NOMO-1 treated with DMSO at 0.1 percent for 48 hours (cell line): ENCODE measurements around the gene DOCK4.
A peak's percentile ranks its signal among the peaks of the same experiment; 100 is the strongest.

Experiments
- DNase-seq: peaks from one replicate; lab custom pipeline; 2025; ENCODE audit not compliant: unreplicated experiment; lab: John Stamatoyannopoulos, UW

DOCK4 gene

GRCh38 chr7:112084520-112084971, 121.7 kb downstream of the DOCK4 start:
- peak; percentile 1 for DNase-seq

DNA sequence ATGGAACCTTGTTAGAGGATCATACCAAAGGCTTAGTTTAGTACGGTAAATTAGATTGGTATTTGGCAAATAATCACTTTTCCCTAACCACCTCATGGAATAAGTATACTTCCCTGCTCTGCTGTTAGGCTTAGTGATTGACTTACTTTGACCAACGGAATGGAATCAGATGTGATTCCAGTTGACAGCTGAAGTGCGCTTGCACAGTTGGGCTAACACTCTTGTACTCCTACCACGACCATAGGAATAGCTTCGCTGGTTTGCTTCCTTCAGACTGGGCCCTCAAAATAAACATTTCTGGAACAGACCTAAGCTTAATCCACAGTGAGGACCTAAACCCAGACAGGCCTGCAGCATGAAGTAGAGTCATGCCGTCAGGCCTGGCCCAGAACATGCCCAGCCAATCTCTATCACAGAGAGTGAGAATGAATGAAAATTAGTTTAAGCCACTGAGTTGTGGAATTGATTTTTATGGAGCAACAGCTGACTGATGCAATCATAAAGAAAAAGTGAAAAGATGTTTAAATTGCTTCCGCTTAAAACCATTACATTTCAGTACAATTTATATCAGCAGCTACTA, 122.3 kb downstream of the DOCK4 start:
- no peak for DNase-seq

DNA sequence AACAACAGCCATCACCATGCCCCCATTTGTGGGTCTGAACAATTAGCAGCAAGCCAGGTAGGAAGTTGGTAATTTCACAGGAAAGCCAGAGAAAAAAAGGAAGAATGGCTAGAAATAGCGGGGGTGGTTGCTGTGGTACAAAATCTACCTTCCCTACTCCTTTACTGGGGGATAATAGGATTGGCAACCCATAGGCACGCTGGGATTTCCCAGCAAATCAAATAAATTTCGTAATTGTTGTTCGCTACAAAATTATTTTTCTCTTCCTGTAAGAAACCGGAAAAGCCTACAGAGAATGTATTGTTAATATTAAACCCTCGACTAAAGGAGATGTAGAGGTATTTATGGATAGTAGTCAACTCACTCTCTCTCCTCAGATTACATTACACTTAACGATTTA, 123.9 kb downstream of the DOCK4 start:
- no peak for DNase-seq

DNA sequence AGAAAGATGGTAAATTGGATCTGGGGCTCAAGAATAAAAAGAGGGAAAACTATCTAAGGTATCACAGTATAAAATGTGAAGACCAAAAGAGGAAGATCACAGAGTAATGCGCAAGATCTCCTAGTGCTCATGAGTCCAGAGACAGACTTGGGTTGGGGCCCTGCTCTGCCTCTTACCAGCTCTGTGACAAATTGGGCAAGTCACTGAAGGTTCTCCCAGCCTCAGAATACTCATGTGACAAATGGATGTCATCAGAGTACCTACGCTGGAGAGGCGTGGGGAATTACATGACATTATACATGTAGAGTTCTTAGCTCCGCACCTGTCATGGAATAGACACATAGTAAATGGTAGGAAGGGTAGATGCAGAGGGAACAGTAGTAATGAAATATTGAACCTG, 124.4 kb downstream of the DOCK4 start:
- peak; percentile 49 for DNase-seq

DNA sequence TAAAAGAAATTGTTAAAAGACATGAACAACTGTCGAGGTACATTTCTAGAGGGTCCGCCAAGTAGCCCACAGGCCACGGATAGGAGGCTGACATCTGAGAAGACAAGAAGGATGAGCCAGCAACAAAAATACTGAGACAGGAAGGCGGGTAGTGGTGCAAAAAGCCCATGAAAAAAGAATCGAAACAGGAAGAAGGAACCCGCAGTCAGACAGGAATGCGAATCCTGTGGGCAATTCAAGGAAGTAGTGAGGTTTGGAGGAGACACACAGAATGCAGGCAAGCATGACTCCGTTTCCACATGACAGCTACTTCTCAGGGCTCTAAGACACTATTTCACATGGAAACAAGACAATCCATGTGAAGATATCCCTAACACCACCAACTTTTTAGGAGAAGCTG, 125.2 kb downstream of the DOCK4 start:
- peak; percentile 68 for DNase-seq

- DNase-seq, result peak; percentile 68
These were observed 125.8 kb downstream of the DOCK4 start for GRCh38 chr7:112080441-112080840.

DNA sequence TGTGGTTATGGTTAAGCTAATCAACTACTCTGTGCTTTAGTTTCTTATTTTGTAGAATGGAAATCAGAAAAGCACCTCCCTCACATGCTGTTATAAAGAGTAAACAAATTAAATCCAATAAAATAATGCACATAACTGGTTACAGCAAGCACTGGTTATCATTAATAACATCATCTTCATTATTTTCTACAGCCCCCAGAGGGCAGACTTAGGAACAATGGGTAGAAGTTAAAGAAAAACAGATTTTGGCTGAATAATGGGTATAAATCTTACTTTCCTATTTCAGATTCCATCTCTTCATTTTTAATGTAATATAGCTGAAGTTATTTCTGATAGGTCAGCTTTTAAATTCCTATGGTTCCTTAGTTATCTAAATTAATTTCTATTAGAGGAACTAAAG, 126.5 kb downstream of the DOCK4 start:
- DNase-seq, result no peak

GRCh38 chr7:112079122-112079521, 127.1 kb downstream of the DOCK4 start:
- no peak for DNase-seq

DNA sequence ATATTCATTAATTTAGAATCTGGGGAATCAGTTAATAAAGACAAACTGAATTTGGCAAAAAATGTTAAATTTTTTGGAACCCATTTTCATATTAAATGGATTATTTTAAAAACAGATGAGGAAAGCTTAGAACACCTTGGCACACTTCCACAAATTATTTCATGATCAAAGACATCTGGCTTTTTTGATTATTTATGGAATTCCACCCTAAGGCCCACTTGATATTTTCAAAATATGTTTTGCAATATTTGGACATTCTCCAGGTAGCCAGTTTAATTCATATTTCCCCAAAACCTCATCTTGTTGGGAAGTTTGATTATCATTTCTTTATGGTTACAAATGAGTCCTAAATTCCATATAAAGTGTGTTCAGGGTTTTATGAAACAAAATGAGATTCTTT, 129.9 kb downstream of the DOCK4 start:
- DNase-seq, result no peak

- DNase-seq, result no peak
These were observed 131.7 kb downstream of the DOCK4 start for GRCh38 chr7:112074464-112074863.

DNA sequence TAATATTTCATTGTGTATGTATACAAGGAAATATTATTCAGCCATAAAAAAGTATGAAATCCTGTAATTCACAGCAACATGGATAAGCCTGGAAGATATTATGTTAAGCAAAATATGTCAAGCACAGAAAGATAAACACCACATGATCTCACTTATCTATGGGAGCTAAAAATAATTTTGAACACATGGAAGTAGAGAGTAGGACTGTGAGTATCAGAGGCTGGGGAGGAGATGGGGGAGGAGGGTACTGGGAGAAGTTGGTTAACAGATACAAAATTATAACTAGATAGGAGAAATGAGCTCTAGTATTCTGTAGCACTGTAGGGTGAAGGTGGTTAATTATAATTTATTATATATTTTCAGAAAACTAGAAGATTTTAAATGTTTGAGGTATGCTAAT, 132.7 kb downstream of the DOCK4 start:
- no peak for DNase-seq

GRCh38 chr7:112072541-112073245, 133.5 kb downstream of the DOCK4 start:
- no peak for DNase-seq

- no peak for DNase-seq
These were observed 134.3 kb downstream of the DOCK4 start for GRCh38 chr7:112071856-112072255.

DNA sequence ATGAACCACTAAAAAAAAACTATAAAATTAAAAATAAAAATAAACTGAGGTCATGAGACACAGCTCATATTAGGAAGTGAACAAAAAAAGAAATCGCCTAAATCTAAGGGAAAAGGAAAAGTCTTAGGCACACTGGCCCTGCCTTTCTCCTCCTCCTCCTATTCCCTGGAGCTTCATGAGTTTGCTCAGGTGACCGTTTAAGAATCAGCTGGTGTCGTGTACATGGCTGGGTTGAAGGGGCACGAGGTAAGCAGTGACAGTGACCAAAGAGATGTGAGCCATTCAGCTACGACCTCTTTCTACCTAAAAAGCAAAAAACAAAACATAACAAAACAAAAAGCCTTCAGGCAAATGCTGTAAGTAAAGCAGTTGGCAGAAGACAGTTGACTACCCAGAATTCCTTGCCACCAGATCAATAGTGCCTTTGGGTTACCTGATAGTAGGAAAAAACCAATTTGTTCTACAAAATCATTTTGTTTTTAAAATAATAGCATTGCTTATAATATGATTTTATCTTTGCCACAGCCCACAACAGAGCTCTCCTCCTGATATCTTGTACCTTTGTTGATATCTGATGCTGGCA, 135.4 kb downstream of the DOCK4 start:
- no peak for DNase-seq

DNA sequence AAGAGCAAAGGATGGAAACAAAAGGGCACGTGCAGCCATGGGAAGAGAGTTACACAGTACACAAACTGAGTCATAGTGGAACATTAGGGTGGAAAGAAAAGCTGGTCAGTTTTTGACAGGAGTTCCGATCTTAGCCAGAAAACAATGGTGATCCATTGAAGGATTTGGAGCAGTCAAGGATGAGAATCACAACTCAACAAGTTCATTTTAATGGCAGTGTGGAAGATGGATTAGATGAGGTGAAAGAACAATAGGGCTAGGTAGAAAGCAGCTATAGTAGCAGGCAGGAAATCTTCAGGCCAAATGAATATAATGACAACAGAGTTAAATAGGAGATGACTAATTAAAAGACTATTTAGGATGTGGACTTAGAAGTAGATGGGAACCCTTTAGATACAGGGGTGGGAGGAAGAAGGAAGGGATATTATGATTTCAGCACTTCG, 136.3 kb downstream of the DOCK4 start:
- no peak for DNase-seq

DNA sequence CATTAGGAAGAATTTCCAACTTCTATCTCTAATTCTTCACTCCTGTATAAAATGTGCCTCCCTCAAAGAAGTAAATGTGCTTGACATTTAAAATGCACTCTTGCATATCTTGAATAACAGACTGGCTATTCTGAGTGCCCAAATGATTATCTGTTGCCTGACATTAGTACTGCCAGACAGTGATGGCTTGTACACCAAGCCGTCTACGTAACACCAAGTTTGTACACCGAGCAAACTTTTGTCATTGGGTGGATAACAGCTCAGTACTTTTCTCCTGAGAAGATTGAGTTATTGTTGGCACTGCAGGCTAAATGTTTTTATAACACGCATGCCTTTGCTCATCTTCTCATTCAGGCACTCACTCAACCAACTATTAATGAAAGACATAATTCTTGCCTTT, 137.2 kb downstream of the DOCK4 start:
- DNase-seq, result no peak

- no peak for DNase-seq
These were observed 138.3 kb downstream of the DOCK4 start for GRCh38 chr7:112067632-112068540.

DNA sequence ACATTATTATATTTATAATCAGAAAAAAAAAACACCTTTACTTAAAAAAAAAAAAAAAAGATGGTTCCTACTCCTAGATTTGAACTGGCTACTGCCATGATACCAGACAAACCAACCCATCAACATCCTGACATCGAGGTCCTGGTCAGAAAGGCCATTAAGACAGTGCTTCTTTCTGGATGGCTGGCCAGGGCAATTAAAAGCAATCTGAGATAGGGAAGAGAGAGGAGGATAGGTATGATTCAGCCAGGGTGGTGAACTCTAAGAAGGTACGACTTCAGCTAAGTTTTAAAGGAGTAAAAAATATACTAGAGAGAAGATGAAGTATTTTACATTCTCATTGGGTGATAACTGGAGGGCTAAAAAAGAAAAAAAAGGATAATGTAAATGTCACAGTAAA, 139.0 kb downstream of the DOCK4 start:
- DNase-seq, result no peak

- no peak for DNase-seq
These were observed 140.4 kb downstream of the DOCK4 start for GRCh38 chr7:112065758-112066157.

GRCh38 chr7:112064627-112065385, 141.4 kb downstream of the DOCK4 start:
- no peak for DNase-seq

- DNase-seq, result no peak
These were observed 142.2 kb downstream of the DOCK4 start for GRCh38 chr7:112063974-112064373.
